ENCODE data around the gene BBX.

Gene BBX

DNA sequence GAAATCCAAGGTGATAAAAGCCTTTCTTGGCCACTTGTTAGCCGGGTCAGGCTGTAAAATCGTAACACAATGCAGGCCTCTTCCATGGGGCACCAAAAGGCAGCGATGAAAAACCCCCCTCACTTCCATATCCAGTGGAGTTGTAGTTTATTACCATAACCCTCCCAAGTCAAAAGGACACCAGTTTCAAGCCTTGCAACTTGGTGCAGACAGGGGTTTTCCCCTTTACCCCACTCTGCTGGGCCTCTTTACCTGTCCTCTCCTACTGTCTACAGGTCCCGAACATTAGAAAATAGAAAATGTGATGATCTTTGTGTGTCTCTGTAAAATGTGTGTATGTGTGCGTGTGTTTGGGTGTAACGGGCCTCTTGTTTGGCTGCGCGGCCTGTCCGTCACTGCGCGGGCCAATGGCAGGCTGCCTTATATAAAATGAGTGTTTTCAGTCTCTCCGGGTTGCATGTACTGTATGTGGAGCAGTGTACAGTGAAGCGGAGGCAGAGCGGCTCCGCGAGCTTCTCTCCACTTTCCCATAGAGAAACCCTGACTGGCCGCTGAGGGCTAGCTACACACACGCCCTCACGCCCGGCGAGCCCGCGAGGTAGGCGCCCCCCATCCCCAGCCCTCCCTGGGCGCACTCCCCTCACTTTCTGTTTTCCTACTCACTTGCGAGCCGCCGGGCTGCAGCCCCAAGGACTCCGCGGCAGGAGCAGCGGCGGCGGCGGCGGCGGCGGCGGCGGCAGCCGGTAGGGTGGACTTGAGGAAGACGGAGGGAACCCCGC lies at the start of gene BBX:
BBX (plus strand) TSS at position 453 of the 779 bp plus-strand sequence. CDS start 187,499 bp downstream, outside the sequence.
- in situ Hi-C loops (cut with MboI; ENCODE audit: low sequenced_read_pairs) = no loop called here

DNA sequence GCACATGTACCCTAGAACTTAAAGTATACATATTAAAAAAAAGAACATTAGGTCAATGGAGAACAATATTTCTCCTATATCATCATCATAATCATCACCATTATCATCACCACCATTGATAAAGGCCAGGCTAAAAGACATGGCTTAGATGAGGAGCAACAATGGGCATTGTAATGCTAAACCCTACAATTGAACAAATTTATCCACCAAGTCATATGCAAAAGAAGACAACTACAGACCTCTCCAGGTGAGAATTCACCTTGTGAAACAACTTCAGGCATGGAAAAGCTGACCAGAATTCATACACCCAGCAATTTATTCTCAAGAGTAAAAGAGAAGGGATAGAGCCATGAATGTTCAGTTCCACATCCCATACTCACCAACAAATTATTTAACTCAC lies 46.3 kb upstream of the BBX start:
- in situ Hi-C loops (cut with MboI; ENCODE audit: low sequenced_read_pairs) = no loop called here

- in situ Hi-C loops (cut with MboI; ENCODE audit: low sequenced_read_pairs) = no loop called here
Observed at GRCh38 chr3:107487490-107487889, 35.3 kb upstream of the BBX start.

- in situ Hi-C loops (cut with MboI; ENCODE audit: low sequenced_read_pairs) = no loop called here
Observed at GRCh38 chr3:107488942-107489341, 33.8 kb upstream of the BBX start.

DNA sequence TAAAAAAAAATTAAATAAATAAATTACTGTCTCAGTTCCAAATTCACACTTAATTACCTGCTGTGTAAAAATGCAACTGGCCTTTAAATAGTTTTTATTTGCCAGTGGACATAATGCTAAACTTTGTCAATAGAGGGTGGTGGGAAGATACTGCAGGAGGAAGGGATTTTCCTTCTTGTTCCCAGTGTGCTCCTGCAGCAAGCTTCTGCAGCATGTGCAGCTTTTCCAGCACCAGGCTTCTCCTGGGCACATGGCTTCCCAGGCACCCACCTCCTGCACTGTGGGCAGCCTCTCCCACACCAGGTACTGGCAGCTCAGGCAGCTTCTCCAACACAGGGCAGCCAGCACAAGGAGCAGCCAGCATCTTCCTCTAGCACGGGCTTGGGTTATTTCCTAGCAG lies 29.6 kb upstream of the BBX start:
- in situ Hi-C loops (cut with MboI; ENCODE audit: low sequenced_read_pairs) = no loop called here

DNA sequence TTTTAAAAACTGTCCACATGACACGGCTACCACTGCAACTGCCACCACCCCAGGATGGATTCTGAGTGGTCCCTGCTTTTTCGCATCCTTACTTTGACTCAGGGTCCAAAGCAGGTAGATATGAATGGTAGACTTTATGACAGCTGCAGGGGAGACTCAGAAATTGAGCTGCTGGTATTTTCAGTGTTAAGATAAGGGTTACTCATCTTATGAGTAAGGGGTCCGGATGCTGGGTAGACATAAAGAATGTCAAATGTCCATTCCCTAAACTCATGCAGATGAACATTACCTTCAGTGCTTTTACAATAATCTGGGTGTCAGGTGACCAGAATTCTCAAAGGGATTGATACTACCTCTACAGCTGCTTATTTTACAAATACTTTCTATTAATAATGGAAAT lies 25.9 kb upstream of the BBX start:
- in situ Hi-C loops (cut with MboI; ENCODE audit: low sequenced_read_pairs) = no loop called here

DNA sequence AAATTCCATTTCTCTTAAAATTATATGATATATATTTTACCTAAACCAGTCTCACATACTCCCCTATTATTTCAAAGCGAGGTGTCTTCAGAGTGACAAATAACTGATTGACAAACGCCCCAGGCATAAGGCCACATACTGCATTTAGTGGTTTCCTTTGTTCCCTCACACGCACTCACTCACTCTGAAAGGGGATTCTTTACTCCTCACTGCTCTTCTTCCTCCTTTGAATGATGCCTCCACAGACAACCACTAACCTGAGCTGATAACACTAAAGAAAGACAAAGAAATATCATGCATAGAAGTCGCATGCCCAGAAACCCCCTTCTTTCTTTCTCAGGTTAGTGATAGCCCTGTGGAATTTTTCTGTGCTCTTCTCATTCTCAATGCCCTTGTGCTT lies 24.1 kb upstream of the BBX start:
- in situ Hi-C loops (cut with MboI; ENCODE audit: low sequenced_read_pairs) = no loop called here

DNA sequence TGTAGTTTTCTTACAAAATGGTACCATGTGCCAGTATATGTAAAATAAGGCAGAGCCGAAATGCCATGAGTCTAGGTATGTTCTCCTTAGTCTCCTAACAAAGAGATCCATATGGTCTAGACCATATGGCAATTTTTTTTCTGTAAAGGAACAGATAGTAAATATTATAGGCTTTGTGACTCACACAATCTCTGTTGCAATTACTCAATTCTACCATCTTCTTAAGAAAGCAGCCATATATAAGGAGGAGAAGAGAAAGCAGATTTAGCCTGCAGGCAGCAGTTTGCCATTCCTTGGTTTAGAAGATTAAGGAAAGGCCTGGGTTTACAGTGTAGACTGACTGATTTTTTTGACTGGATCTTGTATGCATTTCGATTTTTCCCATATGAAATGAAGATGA lies 16.3 kb upstream of the BBX start:
- in situ Hi-C loops (cut with MboI; ENCODE audit: low sequenced_read_pairs) = no loop called here

- in situ Hi-C loops (cut with MboI; ENCODE audit: low sequenced_read_pairs) = no loop called here
Observed at GRCh38 chr3:107508331-107508730, 14.4 kb upstream of the BBX start.

DNA sequence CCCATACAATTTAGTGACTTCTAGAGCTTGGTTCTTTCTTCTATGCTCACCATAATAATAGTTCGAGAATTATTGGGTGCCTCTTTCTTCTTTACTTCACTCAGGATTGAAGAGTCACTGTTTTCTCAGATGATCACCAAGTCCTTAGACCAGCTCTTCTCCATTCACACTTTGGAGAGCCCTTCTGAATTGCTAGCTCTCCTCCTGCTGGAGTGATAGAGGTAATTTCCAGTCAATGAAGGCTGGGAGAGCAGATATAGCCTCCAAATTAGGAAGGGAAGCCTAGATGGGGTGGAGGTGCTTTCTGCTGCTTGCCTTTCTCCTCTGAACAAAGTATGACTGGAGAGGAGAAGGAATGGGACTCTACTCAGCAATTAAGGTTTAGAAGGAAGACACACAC lies 10.7 kb upstream of the BBX start:
- in situ Hi-C loops (cut with MboI; ENCODE audit: low sequenced_read_pairs) = no loop called here

DNA sequence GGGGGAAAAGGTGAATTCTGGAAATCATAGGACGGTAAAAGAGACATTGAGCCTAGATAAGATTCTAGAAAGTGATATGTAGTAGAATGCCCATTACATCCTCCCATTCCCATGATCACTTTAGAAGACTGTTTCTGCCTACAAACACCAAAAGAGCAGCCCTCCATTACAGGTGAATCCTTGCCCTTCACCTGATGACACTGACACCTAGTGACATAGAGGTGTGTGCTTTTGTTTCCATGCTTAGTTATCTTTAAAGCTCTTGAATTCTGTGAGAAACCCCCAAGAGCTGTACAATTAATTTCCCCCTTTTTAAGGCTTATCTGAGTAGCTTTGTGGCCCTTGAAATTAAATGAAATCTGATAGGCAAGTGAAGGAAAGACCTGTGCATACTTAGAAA lies 8.3 kb upstream of the BBX start:
- in situ Hi-C loops (cut with MboI; ENCODE audit: low sequenced_read_pairs) = no loop called here

DNA sequence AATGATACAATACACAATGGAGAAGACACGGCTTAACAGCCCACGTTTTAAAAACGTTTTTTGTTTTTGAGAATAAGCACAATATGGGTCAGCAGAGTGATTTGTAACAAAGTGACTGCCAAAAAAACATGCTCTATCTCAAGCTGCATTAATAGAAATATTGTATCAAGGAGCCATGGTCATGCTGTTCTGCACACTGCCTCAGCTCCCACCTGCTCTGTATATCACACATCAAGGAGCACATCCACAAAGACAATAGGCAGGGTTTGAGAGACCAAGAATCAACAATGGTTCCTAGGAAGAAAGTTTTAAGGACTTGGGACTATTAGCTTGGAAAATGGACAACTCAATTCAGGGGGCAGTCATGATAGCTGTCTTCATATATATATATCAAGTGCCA lies 6.3 kb upstream of the BBX start:
- in situ Hi-C loops (cut with MboI; ENCODE audit: low sequenced_read_pairs) = no loop called here

DNA sequence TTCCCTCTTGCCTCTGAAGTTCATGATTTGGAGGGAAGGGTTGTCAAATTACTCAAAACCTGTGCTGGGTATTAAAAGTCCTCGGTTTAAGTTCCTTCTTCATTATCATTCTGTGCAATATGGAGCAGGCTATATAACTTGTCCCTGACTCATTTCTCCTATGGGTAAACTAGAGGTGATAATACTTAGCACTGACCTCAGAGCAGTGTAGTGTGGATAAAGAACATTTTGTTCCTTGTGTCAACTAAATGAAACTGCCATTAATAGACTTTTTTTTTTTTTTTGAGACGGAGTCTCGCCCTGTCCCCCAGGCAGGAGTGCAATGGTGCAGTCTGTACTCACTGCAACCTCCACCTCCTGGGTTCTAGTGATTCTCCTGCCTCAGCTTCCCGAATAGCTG lies 2.2 kb upstream of the BBX start:
- in situ Hi-C loops (cut with MboI; ENCODE audit: low sequenced_read_pairs) = no loop called here

DNA sequence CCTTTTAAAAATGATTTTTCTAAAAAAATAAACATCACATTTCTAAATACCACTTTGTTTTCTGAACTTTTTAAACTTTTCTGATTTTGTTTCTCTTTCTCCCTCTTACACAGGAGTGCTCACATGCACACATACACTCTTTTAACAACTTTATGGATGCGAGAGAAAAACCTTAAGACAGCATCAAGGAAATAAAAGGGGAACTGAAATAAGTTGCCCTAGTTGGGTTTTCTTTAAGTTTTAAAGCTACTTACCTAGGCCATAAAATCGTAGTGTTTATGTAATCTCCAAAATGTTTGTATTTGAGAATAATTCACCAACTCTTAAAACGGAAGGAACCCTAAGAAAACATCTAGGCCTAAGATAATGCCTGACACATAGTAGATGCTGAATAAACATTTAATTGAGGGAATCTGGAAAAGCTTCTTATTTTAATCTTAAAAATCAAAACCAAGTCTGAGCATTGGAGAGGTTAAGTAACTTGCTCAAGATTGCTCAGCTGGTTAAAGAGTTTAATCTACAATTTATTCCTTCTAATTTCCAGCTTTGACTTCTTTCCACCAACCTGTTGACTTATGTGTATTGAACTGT lies 1.2 kb upstream of the BBX start:
- in situ Hi-C loops (cut with MboI; ENCODE audit: low sequenced_read_pairs) = no loop called here

DNA sequence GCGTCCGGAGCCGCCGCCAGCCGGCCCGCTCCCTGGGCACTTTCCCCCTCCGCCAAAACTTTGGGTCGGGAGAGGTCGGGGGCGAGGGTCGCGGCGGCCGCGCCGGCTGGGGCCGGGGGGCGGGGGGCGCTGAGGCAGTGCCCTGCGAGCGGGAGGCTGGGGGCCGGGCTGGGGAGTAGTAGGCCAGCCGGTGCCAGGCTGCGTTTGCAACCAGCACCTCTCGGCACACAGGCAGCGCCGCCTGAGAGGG lies 452 bp downstream of the BBX start:
- in situ Hi-C loops (cut with MboI; ENCODE audit: low sequenced_read_pairs) = no loop called here

GRCh38 chr3:107523539-107524325 lies 970 bp downstream of the BBX start:
- in situ Hi-C loops (cut with MboI; ENCODE audit: low sequenced_read_pairs) = no loop called here

DNA sequence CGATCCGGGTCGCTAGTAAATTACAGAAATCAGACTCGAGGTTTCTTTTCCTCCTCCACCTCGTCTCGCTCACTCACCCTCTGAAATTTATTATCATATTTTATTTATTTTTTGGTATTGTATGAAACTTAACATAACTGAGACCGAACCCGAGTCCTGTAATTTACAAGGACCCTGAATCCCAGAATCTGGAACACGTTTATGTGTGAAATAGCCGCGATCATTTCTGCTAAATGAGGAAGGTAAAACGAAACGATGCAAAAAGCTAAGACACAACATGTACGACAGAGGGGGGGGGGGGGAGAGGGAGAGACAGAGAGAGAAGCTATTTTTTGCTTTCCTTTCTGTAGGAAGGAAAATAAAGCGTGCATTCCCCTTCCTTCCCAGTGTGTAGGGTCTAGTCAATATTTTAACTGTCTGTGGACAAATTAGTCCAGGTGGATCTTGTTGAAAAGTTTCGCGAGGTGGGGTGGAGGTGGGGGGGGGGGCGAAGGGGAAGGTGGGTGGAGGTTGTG lies 1.6 kb downstream of the BBX start:
- in situ Hi-C loops (cut with MboI; ENCODE audit: low sequenced_read_pairs) = no loop called here

DNA sequence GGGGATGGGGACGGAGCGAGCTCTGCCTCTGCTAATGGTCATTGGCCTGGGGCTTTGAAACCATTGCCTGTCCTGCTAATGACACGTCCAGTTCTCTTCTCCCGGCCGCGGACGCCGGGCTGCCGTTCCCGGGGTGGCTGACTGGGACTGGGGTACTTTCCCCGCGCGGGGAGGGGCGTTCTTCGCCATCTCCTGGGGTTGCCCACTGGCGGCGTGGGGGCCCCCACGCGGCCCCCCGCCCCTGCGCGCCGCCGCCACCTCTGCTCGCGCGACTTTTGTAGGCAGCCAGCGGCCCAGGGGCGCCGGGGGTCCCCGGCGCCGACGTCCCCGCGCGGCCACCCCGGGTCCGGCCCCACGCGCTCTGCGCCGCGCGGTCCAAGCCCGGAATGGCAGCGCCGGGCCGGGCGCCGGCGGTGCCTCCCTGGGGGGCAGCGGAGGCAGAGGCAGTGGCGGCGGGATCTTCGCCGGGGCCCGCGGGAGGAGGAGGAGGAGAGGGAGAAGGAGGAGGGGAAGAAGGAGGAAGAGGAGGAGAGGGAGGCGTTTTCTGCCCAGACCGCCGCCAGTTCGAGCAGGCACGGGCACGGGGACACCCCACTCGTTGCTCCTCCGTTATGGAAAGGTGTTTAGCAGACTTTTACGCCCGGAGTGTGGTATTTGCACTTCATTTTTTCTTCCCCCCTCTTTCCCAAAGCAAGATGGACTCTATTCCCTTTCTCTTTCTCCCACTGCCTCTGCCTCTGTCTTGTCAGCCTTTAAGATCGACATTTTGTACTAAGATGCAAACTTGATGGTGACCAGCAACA lies 2.3 kb downstream of the BBX start:
- in situ Hi-C loops (cut with MboI; ENCODE audit: low sequenced_read_pairs) = no loop called here

DNA sequence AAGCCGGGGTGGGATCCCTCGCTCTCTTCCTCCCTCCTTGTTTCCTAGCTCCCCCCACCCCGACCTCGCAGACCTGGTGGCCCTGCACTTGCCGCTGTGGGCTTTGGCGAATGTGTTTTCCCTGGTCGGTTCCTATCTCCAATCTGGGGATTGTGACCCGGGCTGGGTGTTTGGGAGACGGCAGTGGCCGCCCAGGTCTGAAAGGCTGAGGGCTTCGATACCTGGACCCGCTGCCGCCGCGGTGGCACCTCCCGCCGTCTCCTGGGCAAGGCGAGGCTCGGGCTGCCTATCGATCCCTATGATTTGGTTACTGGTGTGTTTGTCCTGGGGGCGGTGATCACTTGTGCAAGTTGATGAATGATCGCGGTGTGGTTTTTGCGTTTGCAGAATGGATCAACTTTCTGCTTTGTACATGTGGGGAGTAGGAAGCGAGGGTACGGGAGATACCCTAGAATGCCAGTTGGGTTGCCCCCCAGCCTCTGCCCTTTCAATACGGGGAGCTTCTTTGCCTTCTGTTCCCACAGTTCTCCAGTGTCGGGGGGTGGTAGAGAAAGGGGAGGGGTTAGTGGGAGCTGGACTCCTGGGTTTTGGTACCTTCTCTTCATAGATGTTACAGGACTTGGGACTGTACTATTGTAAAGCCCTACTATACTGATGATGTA lies 3.0 kb downstream of the BBX start:
- in situ Hi-C loops (cut with MboI; ENCODE audit: low sequenced_read_pairs) = no loop called here

GRCh38 chr3:107531917-107532469 lies 9.2 kb downstream of the BBX start:
- in situ Hi-C loops (cut with MboI; ENCODE audit: low sequenced_read_pairs) = no loop called here

All from HL-60/S4 treated with phorbol 12-myristate 13-acetate at 8.2 ng/mL for 4 days and 3 days (cell line).